GM19025 (cell line): ENCODE data around the gene VHLL.
"Not testable (repeated sequence)": the region's sequence is repeated elsewhere in the genome, so short reads cannot be mapped to it uniquely, and the experiment has no call there.

Experiments used
- ATAC-seq: cut with Tn5 transposase; IDR thresholded peaks from one replicate; pipeline ENCODE4 v1.9.1; 2021; ENCODE audit warnings: mild to moderate bottlenecking, low read depth, moderate library complexity; ENCODE audit not compliant: unreplicated experiment

The VHLL gene

DNA sequence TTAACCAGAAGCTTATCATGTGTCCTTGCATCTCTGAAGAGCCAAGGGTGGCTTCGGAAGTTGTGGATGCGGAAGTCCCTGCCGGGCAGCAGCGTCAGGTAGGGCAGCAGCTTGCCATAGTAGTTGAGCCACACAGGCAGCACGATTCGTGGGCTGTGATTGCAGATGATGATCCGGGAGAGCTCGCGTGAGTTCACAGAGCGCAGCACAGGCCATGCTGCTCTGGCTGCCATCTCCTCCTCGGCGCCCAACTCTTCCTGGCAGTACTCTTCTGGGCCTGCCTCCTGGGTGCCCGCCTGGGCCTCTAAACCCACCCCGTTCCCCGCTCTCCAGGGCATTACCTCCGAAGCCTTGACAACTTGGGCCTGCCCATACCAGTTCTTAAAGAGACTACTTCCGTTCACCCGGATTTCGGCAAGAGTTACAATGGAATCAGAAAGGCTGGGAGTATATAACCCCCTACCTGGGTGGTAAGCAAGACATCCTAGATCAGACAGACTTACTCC is at the start of gene VHLL:
TSS of gene VHLL (minus strand) at position 456 of the 506 bp plus-strand sequence. CDS start at position 338, 118 bp downstream.
- no peak for ATAC-seq

- ATAC-seq, result no peak
These were observed 48.2 kb upstream of the VHLL start for GRCh38 chr1:156347331-156347730.

DNA sequence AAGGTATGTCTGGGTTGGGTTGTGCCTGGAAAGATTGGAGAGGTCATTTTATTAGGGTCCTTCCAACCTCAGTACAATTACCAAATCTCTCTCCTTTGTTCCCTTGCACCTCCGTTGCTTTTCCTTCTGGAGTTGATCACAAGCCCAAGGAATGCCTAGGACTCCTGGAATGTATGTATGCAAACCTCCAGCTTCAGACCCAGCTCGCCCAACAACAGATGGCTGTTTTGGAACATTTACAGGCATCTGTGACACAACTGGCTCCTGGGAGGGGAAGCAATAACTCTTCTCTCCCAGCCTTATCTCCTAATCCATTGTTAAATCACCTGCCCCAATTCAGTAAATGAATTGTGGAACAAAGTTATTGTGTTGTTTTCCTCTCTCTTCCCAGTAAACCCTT is 47.5 kb upstream of the VHLL start:
- no peak for ATAC-seq

DNA sequence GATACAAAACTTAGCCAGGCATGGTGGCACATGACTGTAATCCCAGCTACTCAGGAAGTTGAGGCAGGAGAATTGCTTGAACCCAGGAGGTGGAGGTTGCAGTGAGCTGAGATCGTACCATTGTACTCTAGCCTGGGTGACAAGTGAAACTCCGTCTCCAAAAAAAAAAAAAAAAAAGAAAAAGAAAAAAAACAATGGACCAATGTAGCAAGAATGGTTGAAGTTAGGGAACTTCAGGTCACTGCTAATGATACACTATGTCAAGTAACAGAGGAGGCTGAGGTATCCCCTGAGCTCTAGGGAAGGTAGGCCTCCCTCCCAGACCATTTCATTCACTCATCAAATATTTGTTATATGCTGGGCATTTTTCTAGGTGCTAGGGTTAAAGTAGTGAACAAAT is 46.9 kb upstream of the VHLL start:
- ATAC-seq, result not testable (repeated sequence)

DNA sequence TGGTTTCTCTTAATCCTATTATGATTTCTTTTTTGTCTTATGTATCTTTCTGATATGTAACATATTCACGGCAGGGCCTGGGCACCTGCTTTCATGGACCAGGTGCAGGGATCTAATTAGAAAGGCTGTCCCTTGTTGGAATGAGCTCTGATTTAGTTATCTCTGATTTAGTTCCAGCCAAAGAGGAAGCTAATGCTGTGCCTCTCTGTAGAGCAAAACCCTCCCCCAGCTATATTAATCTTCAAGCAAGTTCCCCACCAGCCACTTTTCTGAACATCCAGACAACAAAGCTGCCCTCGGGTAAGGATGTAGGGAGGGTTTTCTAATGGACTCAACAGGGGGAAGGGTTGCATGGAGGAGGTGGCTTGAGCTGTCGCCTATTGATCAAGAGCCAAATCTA is 45.3 kb upstream of the VHLL start:
- no peak for ATAC-seq

- no peak for ATAC-seq
These were observed 43.3 kb upstream of the VHLL start for GRCh38 chr1:156342166-156342955.

GRCh38 chr1:156338180-156338976 is 39.3 kb upstream of the VHLL start, which contains the start of the genes CCT3 and TSACC:
TSS of gene CCT3 (minus strand) at chr1:156338292. CDS start at chr1:156338184, 108 bp downstream.
TSS of gene TSACC (plus strand) at chr1:156338526. CDS start at chr1:156339758, 1,232 bp downstream.
- peak; percentile 85 for ATAC-seq

- ATAC-seq, result no peak
These were observed 38.7 kb upstream of the VHLL start for GRCh38 chr1:156337888-156338179.

DNA sequence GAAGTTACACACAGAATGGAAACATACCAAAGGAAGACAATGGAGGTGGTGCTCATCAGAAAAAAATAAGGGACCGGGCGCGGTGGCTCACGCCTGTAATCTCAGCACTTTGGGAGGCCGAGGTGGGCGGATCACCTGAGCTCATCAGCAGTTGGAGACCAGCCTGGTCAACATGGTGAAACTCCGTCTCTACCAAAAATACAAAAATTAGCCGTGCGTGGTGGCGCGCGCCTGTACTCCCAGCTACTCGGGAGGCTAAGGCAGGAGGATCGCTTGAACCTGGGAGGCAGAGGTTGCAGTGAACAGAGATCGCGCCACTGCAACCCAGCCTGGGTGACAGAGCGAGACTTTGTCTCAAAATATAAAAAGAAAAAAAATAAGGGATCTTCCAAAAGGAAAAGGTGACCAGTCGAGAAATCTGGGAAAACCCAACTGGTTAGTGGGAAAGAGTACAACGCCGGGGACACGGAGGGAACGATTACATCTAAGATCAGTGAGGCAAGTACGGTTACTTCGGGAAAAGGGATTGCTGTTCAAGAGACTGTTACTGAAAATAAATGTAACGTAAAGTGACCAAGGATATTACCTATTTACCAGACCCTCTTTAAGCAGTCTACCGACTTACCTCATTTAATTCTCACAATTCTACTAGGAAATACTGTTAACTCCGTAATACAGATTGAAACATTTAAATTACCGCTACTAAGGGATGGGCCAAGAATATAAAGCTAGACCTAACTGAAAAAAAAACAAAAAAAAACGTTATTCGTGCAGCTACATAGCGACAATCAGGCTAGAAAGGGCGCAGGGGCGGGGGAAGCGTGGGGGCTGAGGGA is 38.2 kb upstream of the VHLL start:
- ATAC-seq, result no peak

DNA sequence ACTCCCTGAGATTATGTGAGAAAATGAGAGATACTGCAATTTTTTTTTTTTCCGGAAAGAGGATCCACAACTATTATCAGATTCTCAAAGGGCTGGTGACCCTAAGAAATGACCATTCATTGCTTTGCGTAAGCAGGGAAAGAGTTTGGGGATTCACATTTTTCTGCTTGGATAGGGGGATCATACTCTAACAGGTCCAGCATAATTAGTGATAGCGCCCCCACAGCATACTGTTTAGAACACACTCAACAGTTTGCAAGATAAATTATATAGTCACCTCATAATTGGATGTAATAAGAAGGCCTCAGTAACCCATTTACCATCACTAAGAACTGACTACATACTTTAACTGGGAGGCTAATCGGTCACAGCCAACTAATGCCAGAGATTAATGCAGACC is 37.1 kb upstream of the VHLL start:
- no peak for ATAC-seq

- not testable (repeated sequence) for ATAC-seq
These were observed 24.1 kb upstream of the VHLL start for GRCh38 chr1:156323179-156323578.

- no peak for ATAC-seq
These were observed 21.5 kb upstream of the VHLL start for GRCh38 chr1:156320560-156320959.

DNA sequence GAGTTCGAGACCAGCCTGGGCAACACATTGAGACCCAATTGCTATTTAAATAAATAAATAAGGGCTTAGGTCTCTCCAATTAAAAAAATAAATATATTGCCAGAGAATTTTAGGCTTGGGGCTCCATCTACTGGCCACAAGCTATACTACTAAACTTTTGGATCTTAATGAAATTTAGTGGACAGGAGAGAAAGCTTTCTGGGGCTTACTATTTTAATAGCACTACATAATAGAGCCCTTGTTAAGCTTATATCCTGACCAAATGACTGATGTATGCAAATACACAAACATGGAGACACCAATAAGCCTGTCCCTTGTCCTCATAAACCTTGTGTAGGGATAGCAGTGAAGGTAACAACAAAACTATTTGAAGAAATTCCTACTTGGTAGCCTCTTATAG is 20.6 kb upstream of the VHLL start:
- ATAC-seq, result no peak

GRCh38 chr1:156316909-156317308 is 17.8 kb upstream of the VHLL start:
- ATAC-seq, result no peak

- ATAC-seq, result no peak
These were observed 11.9 kb upstream of the VHLL start for GRCh38 chr1:156310962-156311361.

- no peak for ATAC-seq
These were observed 9.0 kb upstream of the VHLL start for GRCh38 chr1:156308078-156308477.

GRCh38 chr1:156305215-156305614 is 6.1 kb upstream of the VHLL start:
- ATAC-seq, result no peak

DNA sequence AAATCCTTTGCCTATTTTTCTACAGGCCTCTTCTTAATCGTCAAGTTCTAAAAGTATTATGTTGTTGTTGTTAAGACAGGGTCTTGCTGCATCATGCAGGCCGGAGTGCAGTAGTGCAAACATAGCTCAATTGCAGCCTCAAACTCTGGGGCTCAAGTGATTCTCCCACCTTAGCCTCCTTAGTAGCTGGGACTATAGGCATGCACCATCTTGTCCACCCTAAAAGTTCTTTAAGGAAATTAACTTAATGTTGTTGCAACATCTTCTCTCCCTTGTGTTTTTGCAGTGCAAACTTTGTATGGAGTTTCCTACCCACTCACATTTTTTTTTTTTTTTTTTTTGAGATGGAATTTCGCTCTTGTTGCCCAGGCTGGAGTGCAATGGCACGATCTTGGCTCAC is 4.1 kb upstream of the VHLL start:
- no peak for ATAC-seq

DNA sequence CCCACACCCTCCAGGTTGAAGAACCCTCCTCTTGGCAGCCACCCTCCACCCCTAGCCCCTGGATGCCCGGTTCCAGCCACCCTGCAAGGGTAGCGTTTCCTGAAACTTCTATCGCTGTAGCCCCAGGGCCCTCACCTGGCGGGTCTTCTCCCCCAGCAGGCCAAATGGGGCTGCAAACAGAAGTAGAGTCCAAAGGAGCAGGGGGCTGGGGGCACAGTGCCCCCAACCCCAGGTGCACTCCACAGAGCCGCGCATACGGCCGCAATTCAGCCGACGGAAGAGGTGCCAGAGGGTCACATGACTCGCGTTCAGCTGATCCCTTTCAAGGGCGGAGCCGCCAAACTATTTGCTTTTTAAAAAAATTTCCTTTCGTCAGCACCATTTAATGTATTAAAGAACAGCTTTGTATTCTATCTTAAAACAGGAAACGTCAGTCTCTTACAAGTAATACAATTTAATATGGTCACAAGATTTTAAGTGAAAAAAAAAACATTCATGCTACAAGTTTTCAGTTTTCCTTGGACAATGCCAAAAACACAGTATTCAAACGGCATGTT is 3.6 kb downstream of the VHLL start, which contains the start of gene GLMP:
TSS of gene GLMP (minus strand) at position 289 of the 557 bp plus-strand sequence. CDS start at position 255, 34 bp downstream.
- ATAC-seq, result no peak

DNA sequence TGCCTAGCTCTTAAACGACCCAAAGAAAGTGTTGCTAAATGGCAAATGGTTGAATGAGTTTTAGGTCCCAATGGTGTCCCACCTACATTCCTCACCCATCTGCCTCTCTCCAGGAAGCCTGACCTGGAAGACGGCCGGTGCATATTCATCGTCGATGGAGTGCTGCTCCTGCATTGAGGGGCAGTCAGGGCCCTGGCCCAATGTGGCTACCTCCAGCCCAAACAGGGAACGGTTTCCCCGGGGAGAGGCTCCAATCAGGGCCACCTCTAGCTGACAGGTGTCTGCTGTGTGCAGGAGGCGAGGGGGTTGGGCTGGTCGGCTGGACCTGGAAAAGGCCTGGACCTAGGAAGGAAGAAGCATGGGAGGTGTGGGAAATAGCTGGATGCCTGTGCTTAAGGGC is 5.2 kb downstream of the VHLL start:
- ATAC-seq, result no peak
